DMS153 (cell line): ENCODE results near the gene PCK2.
"Not testable (repeated sequence)": the region's sequence is repeated elsewhere in the genome, so short reads cannot be mapped to it uniquely, and the experiment has no call there.

Experiments used
- DNase-seq: peaks from one replicate; lab custom pipeline; 2025; lab: John Stamatoyannopoulos, UW

Gene PCK2

GRCh38 chr14:24093901-24094840, at the start of gene PCK2:
PCK2 (plus strand) TSS chr14:24094311; CDS start chr14:24094406, 95 bp downstream.
- peak; percentile 91 for DNase-seq

DNA sequence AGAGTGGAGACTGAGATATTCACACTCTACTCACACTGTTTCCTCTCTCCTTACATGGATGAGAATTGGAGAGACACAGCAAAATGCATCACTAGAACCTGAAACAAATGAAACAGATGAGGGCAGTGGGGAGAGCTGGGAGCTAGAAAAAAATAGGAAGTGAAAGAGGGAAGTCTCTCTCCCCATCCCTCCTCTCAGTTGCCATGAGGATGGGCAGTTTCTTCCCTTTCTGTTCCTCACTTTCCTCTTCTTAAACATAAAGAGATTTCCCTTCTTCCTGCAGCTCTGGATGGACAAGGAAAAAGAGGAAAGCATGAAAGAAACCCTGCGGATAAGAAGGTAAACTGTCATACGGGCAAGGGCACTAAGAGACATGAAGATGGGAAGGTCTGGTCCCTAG, 45.1 kb upstream of the PCK2 start:
- DNase-seq, result not testable (repeated sequence)

DNA sequence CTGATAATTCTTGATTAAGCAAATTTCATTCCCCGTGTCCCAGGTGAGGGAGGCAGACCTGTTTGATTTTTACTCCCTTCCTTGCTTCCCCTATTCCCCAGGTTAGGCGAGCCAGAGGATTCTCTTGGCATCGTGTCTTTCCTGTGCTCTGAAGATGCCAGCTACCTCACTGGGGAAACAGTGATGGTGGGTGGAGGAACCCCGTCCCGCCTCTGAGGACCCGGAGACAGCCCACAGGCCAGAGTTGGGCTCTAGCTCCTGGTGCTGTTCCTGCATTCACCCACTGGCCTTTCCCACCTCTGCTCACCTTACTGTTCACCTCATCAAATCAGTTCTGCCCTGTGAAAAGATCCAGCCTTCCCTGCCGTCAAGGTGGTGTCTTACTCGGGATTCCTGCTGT, 43.4 kb upstream of the PCK2 start:
- not testable (repeated sequence) for DNase-seq

- DNase-seq, result no peak
These were observed 42.8 kb upstream of the PCK2 start for GRCh38 chr14:24051176-24051788.

GRCh38 chr14:24051789-24052655, 42.1 kb upstream of the PCK2 start, which contains the start of gene CARMIL3:
CARMIL3 (plus strand) TSS chr14:24052009; CDS start chr14:24052154, 145 bp downstream.
- peak; percentile 21 for DNase-seq

DNA sequence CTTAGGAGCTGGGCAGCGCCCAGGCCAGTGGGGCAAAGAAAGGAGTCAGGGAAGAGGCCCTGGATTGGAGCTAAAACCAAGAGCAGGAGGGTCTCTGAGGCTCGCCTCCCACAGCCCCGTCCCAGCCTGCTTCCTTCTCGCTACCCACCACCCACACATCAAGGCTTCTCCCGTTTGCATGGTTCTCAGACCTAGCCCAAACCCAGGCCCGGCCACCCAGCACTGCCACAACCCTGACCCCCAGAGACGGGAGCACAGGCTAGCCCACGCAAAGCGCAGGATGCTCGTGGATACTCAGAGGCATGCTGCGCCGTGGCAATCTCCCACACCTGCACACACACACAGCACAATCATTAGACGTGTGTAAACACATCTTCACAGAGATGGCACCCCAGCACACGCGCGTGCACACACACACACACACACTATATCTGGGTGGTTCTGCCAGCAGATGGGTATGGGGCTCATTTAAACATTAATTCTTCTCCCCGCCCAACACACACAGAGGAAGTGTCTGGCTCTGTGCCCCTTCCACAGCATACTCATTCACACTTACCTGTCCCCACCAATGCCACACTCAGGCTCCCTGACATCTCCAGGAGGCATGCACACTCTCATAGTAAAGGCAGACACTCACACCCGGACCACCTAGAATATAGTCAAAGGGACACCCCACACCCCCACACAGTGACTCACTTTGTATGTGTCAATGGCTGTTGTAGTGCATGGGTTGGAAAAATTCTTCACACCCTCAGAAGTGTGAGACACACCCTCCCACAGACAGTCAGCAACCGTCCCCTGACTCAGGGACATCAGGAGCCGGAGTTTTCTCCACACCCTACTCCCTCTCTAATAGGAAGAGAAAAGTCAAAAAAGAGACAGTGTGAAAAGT, 41.2 kb upstream of the PCK2 start:
- DNase-seq, result no peak

- no peak for DNase-seq
These were observed 40.4 kb upstream of the PCK2 start for GRCh38 chr14:24053548-24054323.

DNA sequence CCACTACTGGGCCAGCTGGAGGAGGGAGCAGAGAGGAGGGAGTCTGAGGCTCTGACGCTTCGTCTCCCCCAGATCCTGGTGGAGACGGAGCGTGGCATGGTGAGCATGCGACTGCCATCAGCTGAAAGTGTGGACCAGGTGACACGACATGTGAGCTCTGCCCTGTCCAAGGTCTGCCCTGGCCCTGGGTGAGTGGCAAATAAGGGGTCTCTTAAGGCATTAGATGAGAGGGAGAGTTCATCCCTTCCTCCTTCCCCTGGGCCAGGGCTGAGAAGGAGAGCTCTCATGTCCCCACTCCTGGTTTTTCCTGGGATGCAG, 39.8 kb upstream of the PCK2 start:
- no peak for DNase-seq

- no peak for DNase-seq
These were observed 39.5 kb upstream of the PCK2 start for GRCh38 chr14:24054646-24055045.

DNA sequence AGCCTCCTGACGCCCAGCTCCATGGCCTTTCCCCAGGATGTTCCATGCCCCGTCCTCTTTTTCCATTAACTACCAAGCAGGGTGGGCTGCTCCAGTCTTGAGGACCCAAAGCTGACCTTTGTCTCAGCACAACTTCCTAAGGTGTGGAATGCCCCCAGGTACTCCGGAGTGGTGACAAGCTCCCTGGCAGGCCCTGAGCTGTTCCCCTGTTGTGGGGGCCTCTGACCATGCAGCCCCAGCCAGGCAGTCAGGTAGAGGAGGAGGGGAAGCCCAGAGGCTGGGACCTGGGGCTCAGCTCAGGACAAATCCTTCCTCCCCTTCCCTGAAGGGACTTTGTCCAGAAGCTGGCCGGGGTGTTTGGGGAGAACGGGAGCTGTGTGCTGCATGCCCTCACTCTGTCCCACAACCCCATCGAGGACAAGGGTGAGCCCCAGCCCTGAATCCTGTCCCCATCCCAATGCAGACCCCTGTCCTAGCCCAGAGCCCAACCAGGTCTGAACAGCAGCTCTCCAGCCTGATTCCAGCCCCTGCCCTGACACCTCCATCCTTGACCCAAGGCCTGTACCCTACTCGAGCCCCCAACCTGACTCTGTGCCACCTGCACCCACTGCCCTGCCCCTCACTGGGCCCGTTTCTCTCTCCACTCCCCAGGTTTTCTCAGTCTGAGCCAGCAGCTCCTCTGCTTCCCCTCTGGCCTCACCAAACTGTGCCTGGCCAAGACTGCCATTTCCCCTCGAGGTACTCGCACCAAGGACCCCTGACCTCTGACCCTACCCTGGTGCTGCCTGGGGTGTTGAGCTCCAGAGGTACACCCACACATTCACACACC, 37.9 kb upstream of the PCK2 start:
- no peak for DNase-seq

DNA sequence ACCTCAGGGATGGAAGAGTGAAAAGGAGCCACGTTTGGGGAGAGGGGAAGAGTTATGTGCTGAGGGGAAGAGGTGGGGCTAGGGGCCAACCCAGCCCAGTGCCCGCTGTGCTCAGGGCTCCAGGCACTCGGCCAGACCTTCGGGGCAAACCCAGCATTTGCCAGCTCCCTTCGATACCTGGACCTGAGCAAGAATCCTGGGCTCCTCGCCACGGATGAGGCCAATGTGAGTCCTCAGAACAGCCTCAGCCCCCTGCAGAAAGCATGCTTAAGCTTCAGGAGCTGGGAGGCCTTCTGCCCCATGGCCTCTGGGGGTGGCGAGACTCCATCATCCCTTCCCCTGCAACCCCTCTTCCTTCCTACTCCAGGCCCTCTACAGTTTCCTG, 37.3 kb upstream of the PCK2 start:
- no peak for DNase-seq

DNA sequence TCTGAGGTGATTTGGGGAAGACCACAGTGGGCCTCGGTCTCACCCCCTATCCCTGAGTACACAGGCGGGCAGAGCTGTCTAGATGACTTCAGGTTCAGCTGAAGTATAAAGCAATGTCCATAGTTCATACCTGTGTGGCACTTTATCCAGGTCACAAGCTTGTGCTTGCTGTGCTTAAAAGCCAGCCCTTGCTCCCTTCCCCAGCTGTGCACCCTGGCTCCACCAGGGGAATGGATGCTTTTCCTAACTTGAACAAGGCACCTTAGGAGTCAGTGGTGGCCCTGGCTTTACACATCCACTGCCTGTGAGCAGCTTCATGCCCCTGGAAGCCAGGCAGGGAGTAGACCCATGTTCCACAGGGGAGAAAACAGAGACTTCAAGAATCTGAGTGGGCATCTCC, 36.8 kb upstream of the PCK2 start:
- no peak for DNase-seq

DNA sequence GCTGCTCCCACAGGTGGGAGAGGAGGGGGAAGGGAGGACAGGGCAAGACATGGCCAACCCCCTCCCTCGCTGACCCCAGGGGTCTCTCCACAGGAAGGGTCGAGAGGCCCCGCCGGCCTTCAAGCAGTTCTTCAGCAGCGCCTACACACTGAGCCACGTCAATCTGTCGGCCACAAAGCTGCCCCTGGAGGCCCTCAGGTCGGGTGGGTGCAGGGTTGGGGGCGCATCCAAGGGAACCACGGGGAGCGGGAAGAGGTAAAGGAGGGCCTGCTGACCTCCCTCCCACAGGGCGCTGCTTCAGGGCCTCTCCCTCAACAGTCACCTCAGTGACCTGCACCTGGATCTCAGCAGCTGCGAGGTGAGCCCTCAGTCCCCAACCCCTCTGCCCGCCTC, 36.2 kb upstream of the PCK2 start:
- DNase-seq, result no peak

DNA sequence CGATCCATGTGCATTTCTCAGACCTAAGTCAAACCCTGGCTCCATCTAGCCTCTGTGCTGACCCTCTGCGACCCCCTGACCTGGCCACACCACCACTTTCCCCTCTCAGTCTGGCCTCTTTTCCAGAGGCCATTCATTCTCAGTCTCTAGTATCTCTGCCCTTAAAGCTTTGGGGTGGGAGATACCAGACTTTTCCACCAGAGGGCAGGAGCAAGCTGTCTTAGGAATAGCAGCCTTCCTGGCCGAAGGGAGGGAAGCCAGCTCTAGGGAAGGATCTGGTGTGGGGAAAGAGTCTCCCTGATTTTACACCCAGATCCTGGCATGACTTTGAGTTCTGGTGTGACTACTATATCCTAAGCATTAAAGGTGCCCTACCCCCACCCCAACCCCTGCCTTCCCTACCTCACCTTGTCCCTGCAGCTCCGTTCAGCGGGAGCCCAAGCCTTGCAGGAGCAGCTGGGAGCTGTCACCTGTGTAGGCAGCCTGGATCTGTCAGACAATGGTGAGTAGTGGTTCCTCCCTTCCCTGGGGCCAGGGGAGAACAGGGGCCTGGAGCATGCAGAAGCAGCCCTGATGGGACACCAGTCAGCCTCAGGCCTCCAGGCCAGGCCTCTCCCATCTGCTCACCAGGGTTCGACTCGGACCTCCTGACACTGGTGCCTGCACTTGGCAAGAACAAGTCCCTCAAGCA, 35.7 kb upstream of the PCK2 start:
- DNase-seq, result peak; percentile 31

GRCh38 chr14:24058951-24059475, 35.1 kb upstream of the PCK2 start:
- DNase-seq, result no peak

- no peak for DNase-seq
These were observed 34.2 kb upstream of the PCK2 start for GRCh38 chr14:24059841-24060388.

DNA sequence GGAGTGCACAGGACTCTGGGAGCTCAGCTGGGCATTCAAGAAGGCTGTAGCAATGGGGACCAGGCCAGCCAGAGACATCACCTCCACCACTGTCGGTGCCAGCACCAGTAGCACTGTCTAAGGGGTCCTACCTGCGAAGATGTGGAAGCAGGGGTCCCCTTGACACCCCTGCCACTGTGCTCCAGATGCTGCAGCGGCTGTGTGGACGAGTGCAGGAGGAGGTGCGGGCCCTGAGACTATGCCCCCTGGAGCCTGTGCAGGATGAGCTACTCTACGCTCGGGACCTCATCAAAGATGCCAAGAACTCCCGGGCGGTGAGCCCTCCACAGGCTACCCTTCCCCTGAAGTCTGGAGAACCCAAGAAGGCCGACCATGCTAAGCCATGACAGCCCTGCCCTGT, 33.7 kb upstream of the PCK2 start:
- no peak for DNase-seq
